GM12801 (cell line): ENCODE results near the gene GSE1.

Experiments
- CTCF ChIP-seq: IDR thresholded peaks from one replicate; pipeline ENCODE4 v1.5.1; 2011; ENCODE audit warnings: control low read depth; ENCODE audit not compliant: insufficient read length; ENCODE audit errors: extremely low read depth

The GSE1 gene

DNA sequence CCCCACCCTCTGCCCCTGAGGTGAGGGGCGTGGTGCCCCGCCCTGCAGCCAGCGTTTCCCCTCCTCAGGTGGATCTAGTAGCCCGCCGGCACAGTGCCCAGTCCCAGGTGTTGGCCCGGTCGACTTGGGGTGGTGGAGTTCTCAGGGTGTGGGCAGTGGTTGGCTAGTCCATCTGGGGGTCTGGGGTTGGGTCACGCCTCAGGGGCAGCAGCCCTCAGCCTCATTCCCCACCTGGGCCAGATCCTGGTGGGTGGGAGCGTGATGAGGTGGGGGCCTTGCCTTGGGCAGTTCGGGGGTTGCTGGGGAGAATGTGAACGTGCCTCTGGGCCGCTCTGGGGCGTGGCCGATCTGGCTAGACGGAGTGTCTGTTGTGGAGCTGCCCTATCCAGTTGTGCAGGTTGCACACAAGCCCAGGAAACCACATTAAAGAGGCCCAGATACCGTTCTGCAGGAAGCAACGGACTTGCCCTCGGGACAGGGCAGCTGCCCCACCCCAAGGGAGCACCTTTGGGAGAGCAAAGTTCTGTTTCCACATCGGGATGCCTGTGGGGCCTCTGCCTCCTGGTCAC is 32.0 kb downstream of the GSE1 start:
- no peak for TF ChIP-seq CTCF

DNA sequence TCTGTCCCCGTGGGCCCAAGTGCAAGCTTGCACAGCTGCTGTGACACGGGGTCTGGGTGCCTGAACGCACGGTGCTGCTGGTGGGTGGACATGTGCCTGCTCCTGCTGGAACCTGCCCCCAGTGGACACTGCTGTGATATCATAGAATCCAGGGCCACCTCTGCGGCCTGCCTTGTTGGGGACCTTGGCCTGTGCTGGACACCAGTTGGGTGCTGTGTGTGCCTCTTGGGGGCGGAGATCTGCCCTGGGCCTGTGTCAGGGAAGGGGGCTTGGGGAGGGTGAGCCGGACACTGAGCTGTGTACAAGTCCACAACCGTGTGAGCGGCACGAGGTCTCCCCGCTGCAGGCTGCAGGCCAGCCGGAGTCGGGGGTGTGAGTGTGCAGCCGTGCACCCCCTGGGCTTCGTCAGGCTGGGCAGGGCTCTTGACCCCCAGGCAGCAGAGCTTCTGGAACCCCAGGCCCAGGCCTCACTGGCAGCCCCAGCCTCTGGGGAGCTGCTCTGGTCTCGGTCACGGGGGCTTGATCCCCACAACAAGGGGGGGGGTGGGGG is 33.3 kb downstream of the GSE1 start:
- no peak for TF ChIP-seq CTCF

DNA sequence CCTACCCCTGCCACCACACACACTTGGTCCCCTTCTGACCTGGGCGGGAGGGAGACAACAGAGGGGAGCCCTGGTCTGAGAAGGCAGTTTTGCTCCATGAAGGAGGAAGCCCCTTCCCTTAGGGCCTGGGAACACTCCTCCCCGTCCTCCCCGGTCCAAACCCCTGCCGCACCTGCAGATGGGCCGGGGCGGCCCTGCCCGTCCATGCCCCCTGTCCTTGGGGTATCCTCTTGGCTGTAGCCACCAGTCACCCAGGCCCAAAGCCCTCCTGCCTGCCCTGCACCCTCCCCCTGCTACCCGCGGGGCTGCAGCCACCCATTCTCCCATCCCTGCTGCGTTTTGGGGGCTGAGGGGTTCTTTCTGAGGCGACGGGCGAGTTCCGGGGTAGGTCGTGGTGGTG is 33.9 kb downstream of the GSE1 start:
- TF ChIP-seq CTCF: no peak

DNA sequence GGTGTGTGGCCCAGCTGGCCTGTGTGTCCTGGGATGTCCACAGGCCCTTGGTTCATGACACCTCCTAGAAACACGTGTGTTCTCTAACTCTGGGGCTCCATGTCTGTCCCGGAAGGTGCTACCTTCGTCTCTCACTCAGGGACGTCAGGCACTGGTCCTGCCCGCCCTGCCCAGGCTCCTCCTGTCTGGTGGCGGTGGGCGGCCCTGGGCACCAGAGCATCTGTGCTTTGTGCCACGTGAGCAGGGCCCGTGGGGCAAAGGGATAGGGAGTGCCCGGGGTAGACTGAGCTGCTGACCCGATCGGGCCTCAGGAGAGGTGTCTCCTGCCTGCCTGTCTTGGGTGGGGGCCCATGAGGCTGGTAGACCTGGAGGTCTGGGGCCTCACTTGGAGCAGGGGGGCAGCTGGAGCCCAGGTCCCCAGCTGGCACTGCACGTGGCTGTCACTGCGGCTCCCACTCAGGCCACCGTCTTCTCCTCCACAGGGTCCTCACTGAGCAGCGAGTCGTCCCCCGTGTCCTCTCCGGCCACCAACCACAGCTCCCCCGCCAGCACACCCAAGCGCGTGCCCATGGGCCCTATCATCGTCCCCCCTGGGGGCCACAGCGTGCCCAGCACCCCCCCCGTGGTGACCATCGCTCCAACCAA is 35.1 kb downstream of the GSE1 start:
- TF ChIP-seq CTCF: no peak

DNA sequence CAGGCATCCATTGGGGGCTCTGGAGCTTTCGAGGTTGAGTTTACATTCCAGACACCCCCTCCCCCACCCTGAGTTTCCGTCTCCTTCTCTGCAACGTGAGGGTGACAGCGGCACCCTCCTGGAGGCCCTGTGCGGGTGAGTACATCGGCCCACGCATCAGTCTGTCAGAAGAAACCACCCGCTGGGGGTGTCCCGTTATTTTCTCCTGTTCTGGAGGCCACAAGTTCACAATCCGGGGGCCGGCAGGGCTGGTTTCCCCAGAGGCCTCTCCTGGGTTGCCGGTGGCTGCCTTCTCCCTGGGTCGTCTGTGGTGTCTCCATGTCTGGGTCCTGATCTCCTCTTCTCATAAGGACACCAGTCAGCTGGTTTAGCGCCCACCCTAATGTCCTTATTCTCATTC is 35.7 kb downstream of the GSE1 start:
- TF ChIP-seq CTCF: no peak

DNA sequence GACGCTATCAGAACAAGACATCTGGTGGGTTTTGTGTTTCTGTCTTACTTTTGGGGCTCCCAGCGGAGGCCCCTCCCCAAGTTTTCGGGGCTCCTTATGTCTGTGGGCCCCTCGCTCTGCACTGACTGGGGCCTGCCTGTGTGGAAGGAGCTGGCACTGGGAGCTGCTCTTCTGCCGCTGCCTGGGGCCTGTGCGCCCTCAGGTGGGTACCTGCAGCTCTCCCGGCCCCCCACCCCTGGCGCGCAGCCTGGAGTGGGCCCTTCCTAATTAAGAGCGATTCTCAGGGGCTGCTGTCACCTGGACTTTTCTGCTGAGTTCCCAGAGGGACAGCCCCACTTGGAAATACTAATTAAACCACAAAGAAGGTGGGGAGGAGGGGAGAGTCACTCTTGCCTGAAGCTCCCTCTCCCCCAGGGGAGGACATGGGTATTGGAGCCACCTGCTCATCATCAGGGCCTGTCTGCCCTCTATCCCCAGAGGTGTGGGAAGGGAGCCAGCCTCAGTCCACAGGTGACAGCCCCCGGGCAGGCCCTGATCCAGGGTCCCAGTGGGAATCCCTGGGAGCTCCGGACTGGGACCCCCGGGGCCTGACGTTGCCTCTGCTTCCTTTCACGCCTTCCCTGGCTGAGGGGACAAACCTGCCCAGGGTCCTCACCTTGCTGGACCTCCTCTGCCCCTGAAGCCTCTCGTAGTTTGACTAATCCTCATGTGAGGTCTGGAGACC is 36.5 kb downstream of the GSE1 start:
- no peak for TF ChIP-seq CTCF

DNA sequence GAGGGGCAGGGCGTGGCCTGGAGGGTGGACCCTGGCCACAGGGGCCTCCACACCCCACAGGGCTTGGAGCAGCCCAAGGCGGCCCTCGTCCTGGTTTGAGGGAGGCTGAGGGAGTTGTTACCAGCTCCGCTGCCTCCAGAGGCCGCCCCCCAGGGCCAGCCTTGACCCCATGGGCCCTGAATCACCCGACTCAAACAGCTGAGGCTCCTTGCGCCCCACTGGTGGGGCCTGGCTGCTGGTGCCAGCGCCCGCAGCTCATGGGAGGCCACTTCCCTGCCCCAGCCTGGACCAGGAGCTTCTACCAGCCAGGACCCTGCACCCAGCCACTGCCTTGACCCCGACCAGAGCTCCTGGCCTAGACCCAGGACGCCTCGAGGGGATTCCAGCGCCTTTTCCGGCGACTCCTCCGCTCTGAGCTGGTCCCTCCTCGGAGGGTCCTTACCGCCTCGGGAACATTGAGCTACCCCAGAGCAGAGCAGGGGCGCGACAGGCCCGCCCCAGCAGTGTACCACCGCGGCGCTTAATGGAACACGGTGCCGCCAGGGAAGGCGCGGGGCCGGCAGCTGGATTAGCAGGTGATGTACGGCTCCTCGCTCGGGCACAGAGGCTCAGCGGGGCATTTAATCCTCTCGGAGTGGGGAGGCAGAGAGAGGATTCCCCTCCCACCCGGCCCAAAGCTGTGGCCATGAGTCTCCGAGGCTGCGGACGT is 37.2 kb downstream of the GSE1 start:
- TF ChIP-seq CTCF: no peak
